SK-N-SH treated with all-trans-retinoic acid at 6 μM for 48 hours (cell line): ENCODE measurements around the gene TNFSF13B.

ENCODE experiments used
- ATAC-seq: fragments of 200-7000 bp; cut with Tn5 transposase; 3 replicates; pipeline ENCODE4 v1.9.1; 2020; ENCODE audit warnings: mild to moderate bottlenecking, moderate library complexity
- ARNTL ChIP-seq: fragments of 450-650 bp; formaldehyde crosslinking; IDR thresholded peaks from 2 replicates; pipeline ENCODE4 v1.5.0; 2020; ENCODE audit warnings: low read depth, mild to moderate bottlenecking, moderate library complexity, borderline replicate concordance
- BACH2 ChIP-seq: fragments of 250-450 bp; sonication (Bioruptor Pico); IDR thresholded peaks from 2 replicates; pipeline ENCODE4 v1.9.0; 2021; ENCODE audit warnings: mild to moderate bottlenecking, borderline replicate concordance
- CREB5 ChIP-seq: fragments of 250-450 bp; sonication (Bioruptor Pico); IDR thresholded peaks from 2 replicates; pipeline ENCODE4 v1.5.1; 2020; ENCODE audit warnings: low read depth, mild to moderate bottlenecking, moderate library complexity
- CSDC2 ChIP-seq: fragments of 250-450 bp; sonication (Bioruptor Pico); IDR thresholded peaks from 2 replicates; pipeline ENCODE4 v1.5.0; 2020; ENCODE audit warnings: mild to moderate bottlenecking, moderate library complexity
- CSRNP3 ChIP-seq: fragments of 250-450 bp; sonication (Bioruptor Pico); IDR thresholded peaks from 2 replicates; pipeline ENCODE4 v1.5.1; 2021; ENCODE audit warnings: mild to moderate bottlenecking, moderate library complexity
- ESRRG ChIP-seq: fragments of 250-450 bp; sonication (Bioruptor Pico); IDR thresholded peaks from 2 replicates; pipeline ENCODE4 v1.6.1; 2021; ENCODE audit warnings: mild to moderate bottlenecking
- GLIS3 ChIP-seq: fragments of 250-450 bp; sonication (Bioruptor Pico); IDR thresholded peaks from 2 replicates; pipeline ENCODE4 v1.5.0; 2020; ENCODE audit warnings: mild to moderate bottlenecking, moderate library complexity
- PATZ1 ChIP-seq: fragments of 250-450 bp; sonication (Bioruptor Pico); IDR thresholded peaks from 2 replicates; pipeline ENCODE4 v1.8.0; 2020; ENCODE audit warnings: mild to moderate bottlenecking, moderate library complexity, borderline replicate concordance
- RARB ChIP-seq: fragments of 250-450 bp; sonication (Bioruptor Pico); IDR thresholded peaks from 2 replicates; pipeline ENCODE4 v1.8.0; 2021; ENCODE audit warnings: mild to moderate bottlenecking, moderate library complexity
- SNAI2 ChIP-seq: fragments of 250-450 bp; sonication (Bioruptor Pico); IDR thresholded peaks from 2 replicates; pipeline ENCODE4 v1.5.0; 2020; ENCODE audit warnings: mild to moderate bottlenecking, moderate library complexity
- TOX ChIP-seq: fragments of 250-450 bp; sonication (Bioruptor Pico); IDR thresholded peaks from 2 replicates; pipeline ENCODE4 v1.8.0; 2021; ENCODE audit warnings: mild to moderate bottlenecking, moderate library complexity, borderline replicate concordance
- ZC3H10 ChIP-seq: fragments of 250-450 bp; sonication (Bioruptor Pico); IDR thresholded peaks from 2 replicates; pipeline ENCODE4 v1.5.1; 2021; ENCODE audit warnings: mild to moderate bottlenecking, moderate library complexity
- ZFP3 ChIP-seq: fragments of 250-450 bp; sonication (Bioruptor Pico); IDR thresholded peaks from 2 replicates; pipeline ENCODE4 v1.5.0; 2020; ENCODE audit warnings: mild to moderate bottlenecking, moderate library complexity
- ZNF565 ChIP-seq: fragments of 450-650 bp; formaldehyde crosslinking; conservative IDR thresholded peaks from 2 replicates; pipeline ENCODE4 v1.5.0; 2020; ENCODE audit warnings: low read depth, mild to moderate bottlenecking, moderate library complexity
- ZNF70 ChIP-seq: fragments of 450-650 bp; formaldehyde crosslinking; IDR thresholded peaks from 2 replicates; pipeline ENCODE4 v1.5.0; 2020; ENCODE audit warnings: mild to moderate bottlenecking, moderate library complexity
- TF ChIP-seq, protein P1 (sequence below): fragments of 250-450 bp; sonication (Bioruptor Pico); IDR thresholded peaks from 2 replicates; pipeline ENCODE4 v1.5.0; 2020; ENCODE audit warnings: mild to moderate bottlenecking, moderate library complexity
- TF ChIP-seq, protein P2 (sequence below): fragments of 250-450 bp; sonication (Bioruptor Pico); IDR thresholded peaks from 2 replicates; pipeline ENCODE4 v1.8.0; 2021; ENCODE audit warnings: low read depth, mild to moderate bottlenecking, moderate library complexity, borderline replicate concordance

TNFSF13B gene

DNA sequence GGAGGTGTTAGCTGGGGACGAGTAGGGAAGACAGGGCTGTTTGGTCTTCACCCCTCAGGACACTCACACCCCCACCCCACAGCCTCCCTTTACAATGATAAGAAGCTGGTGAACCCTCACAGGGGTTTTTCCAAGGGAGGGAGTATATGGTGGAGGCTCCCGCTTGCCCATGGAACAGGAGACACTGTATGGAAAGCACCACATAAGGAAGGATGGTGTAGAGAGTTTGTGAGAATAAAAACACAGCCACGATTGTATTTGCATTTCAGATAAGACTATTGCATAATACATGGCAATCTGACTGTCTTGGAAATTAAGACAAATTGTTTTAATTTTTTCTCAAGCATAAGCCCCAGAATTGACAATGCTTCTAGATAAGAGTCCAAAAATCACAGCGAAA lies 46.9 kb downstream of the TNFSF13B start:
- TF ChIP-seq CSDC2 (CRISPR knock-in tag) (no peak), ZC3H10 (CRISPR knock-in tag) (no peak), ZNF565 (CRISPR knock-in tag) (no peak), PATZ1 (CRISPR knock-in tag) (no peak), RARB (CRISPR knock-in tag) (no peak), BACH2 (no peak), TOX (CRISPR knock-in tag) (no peak)
- TF ChIP-seq, protein P1, sequence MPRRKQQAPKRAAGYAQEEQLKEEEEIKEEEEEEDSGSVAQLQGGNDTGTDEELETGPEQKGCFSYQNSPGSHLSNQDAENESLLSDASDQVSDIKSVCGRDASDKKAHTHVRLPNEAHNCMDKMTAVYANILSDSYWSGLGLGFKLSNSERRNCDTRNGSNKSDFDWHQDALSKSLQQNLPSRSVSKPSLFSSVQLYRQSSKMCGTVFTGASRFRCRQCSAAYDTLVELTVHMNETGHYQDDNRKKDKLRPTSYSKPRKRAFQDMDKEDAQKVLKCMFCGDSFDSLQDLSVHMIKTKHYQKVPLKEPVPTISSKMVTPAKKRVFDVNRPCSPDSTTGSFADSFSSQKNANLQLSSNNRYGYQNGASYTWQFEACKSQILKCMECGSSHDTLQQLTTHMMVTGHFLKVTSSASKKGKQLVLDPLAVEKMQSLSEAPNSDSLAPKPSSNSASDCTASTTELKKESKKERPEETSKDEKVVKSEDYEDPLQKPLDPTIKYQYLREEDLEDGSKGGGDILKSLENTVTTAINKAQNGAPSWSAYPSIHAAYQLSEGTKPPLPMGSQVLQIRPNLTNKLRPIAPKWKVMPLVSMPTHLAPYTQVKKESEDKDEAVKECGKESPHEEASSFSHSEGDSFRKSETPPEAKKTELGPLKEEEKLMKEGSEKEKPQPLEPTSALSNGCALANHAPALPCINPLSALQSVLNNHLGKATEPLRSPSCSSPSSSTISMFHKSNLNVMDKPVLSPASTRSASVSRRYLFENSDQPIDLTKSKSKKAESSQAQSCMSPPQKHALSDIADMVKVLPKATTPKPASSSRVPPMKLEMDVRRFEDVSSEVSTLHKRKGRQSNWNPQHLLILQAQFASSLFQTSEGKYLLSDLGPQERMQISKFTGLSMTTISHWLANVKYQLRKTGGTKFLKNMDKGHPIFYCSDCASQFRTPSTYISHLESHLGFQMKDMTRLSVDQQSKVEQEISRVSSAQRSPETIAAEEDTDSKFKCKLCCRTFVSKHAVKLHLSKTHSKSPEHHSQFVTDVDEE: no peak
- TF ChIP-seq, protein P2, sequence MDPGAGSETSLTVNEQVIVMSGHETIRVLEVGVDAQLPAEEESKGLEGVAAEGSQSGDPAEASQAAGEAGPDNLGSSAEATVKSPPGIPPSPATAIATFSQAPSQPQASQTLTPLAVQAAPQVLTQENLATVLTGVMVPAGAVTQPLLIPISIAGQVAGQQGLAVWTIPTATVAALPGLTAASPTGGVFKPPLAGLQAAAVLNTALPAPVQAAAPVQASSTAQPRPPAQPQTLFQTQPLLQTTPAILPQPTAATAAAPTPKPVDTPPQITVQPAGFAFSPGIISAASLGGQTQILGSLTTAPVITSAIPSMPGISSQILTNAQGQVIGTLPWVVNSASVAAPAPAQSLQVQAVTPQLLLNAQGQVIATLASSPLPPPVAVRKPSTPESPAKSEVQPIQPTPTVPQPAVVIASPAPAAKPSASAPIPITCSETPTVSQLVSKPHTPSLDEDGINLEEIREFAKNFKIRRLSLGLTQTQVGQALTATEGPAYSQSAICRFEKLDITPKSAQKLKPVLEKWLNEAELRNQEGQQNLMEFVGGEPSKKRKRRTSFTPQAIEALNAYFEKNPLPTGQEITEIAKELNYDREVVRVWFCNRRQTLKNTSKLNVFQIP (CRISPR knock-in tag): no peak

GRCh38 chr13:108322206-108322824 lies 52.8 kb downstream of the TNFSF13B start:
- peak; percentile 95 for ATAC-seq
- TF ChIP-seq ARNTL (CRISPR knock-in tag) (no peak), ZFP3 (CRISPR knock-in tag) (no peak), CSRNP3 (CRISPR knock-in tag) (no peak), GLIS3 (CRISPR knock-in tag) (no peak), ZNF70 (CRISPR knock-in tag) (no peak), SNAI2 (CRISPR knock-in tag) (no peak), ESRRG (CRISPR knock-in tag) (no peak), RARB (CRISPR knock-in tag) (no peak), BACH2 (no peak), TOX (CRISPR knock-in tag) (no peak), CREB5 (CRISPR knock-in tag) (no peak), ZNF565 (CRISPR knock-in tag) (no peak)
- TF ChIP-seq, protein P1: no peak

More for the DNA sequence above, 46.9 kb downstream of the TNFSF13B start:
- ATAC-seq: no peak
